Skeletal muscle satellite cell (primary cell): ENCODE results near the gene CENPL.
"Not testable (repeated sequence)": the region's sequence is repeated elsewhere in the genome, so short reads cannot be mapped to it uniquely, and the experiment has no call there.

ENCODE experiments used
- H3K27me3 ChIP-seq: 2 replicates; pipeline ENCODE4 v1.7.0; 2013; ENCODE audit warnings: low read length; ENCODE audit not compliant: control insufficient read depth, insufficient read depth
- H3K36me3 ChIP-seq: 2 replicates; pipeline ENCODE4 v1.7.0; 2013; ENCODE audit warnings: mild to moderate bottlenecking, control low read depth, low read length; ENCODE audit not compliant: insufficient read depth
- H3K4me1 ChIP-seq: 2 replicates; pipeline ENCODE4 v1.7.0; 2013; ENCODE audit warnings: low read length; ENCODE audit not compliant: control insufficient read depth, insufficient read depth
- H3K4me2 ChIP-seq: 2 replicates; pipeline ENCODE4 v1.7.0; 2013; ENCODE audit warnings: mild to moderate bottlenecking, low read length
- H3K4me3 ChIP-seq: 2 replicates; pipeline ENCODE4 v1.7.0; 2013; ENCODE audit warnings: low read length
- H3K9ac ChIP-seq: 2 replicates; pipeline ENCODE4 v1.7.0; 2013; ENCODE audit warnings: mild to moderate bottlenecking, low read depth, low read length, moderate library complexity
- H3K9me3 ChIP-seq: replicated peaks from 2 replicates; pipeline ENCODE4 v1.7.0; 2013; ENCODE audit warnings: mild to moderate bottlenecking, control low read depth, low read length

CENPL gene

DNA sequence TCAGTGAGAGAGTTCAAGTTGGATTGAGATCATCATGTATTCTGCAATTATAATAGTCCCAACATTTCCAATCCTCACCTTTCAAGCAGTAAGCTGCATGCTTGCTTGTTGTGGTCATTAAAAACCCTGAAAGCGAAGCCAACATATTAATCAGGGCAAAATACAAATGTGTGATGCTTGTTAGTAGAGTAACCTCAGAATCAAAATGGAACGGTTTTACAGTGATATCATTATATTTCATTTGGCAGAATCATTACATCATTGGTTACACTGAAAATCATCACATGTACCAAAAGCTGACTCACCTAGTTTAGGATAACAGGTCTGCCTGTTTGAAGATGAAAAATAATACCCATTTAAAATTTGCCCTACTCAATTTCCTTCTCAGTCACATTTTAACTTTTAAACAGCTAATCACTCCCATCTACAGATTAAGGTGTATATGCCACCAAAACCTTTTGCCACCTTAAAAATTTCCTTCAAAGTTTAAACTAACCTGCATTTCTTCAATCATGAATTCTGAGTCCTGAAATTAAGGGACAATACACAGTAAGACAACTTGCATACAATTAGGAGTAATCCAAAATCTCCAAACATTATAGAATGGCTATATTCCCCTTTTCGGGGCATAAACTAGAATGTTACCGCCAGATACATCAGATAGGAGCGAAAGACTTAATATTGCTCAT, 39.6 kb upstream of the CENPL start:
- Histone ChIP-seq H3K9ac (peak overlapping the region; percentile 87), H3K9me3 (no peaks in the 10 kb centered on the region), H3K27me3 (no peaks in the 10 kb centered on the region), H3K4me3 (peak overlapping the region; percentile 85), H3K4me1 (peaks cover 27% of the 10 kb centered on the region), H3K36me3 (peaks cover 52% of the 10 kb centered on the region), H3K4me2 (peak overlapping the region; percentile 85)

DNA sequence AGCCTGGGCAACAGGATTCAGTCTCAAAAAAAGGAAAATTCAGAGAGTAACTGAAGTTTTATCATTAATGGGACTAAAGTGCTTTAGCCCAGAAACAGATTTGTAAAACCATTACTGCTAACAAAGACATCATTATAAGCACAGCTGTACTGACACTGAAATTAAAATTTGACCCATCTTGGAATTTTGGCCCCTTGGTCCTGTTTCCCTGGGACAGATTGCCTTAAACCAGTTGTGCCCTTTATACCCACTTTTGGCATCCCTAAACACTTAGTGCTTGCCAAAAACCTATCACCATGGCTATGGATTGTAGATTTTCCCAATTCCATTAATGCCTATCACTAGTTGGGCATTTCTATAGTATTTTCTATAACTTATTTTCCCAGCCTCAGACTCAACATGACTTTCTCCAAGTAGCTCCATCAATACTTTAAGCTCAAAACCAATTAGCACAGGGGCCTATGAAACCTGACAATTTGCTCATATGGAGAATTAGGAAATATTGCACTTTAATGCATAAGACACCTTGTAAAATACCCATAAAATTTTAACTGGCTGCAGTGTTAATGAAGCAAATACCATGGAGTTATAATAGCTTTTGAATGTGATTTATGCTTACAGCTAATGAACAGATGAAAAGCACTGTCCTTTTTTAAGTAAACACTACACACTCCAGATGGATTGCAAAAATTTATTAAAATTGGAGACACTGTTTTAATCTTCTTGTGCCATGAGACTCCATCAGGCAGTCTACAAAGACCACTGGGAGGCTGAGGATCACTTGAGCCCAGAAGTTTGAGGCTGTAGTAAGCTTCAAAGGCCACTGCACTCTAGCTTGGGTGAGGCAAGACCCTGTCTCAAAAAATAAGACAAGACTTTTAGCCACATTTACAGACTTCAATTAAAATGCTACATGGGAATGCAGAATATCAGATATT, 38.8 kb upstream of the CENPL start:
- Histone ChIP-seq H3K27me3 (no peaks in the 10 kb centered on the region), H3K9me3 (no peaks in the 10 kb centered on the region), H3K36me3 (peaks cover 52% of the 10 kb centered on the region), H3K4me2 (peak overlapping the region; percentile 85), H3K4me1 (peaks cover 22% of the 10 kb centered on the region), H3K9ac (peak overlapping the region; percentile 9), H3K4me3 (peak overlapping the region; percentile 16)

- Histone ChIP-seq H3K4me2 (no peak overlapping the region), H3K36me3 (peaks cover 56% of the 10 kb centered on the region), H3K4me3 (no peak overlapping the region), H3K27me3 (no peaks in the 10 kb centered on the region), H3K9me3 (no peaks in the 10 kb centered on the region), H3K9ac (no peak overlapping the region), H3K4me1 (peaks cover 22% of the 10 kb centered on the region)
These were observed 38.1 kb upstream of the CENPL start for GRCh38 chr1:173862769-173863223.

DNA sequence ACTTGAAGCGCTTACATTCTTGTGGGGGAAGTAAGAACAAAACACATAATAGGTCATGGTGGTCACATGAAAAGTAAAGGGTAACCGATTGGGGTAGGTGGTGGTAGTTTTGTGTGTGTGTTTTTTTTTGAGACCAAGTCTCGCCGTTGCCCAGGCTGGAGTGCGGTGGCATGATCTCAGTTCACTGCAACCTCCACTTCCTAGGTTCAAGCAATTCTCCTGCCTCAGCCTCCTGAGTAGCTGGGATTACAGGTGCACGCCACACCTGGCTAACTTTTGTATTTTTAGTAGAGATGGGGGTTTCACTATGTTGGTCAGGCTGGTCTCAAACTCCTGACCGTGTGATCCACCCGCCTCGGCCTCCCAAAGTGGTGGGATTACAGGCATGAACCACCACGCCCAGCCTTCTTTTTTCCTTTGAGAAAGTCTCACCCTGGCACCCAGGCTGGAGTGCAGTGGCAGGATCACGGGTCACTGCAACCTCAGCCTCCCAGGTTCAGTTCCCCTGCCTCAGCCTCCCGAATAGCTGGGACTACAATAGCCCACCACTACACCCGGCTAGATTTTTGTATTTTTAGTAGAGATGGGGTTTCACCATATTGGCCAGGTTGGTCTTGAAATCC, 37.6 kb upstream of the CENPL start:
- not testable (repeated sequence) for H3K9me3 ChIP-seq, H3K4me3 ChIP-seq, H3K27me3 ChIP-seq, H3K9ac ChIP-seq, H3K4me2 ChIP-seq
- peaks cover 22% of the 10 kb centered on the region for H3K4me1 ChIP-seq
- peaks cover 59% of the 10 kb centered on the region for H3K36me3 ChIP-seq

GRCh38 chr1:173861731-173862145, 37.1 kb upstream of the CENPL start:
- Histone ChIP-seq H3K4me2 (no peak overlapping the region), H3K4me3 (no peak overlapping the region), H3K9ac (no peak overlapping the region), H3K9me3 (no peaks in the 10 kb centered on the region), H3K36me3 (peaks cover 59% of the 10 kb centered on the region), H3K27me3 (no peaks in the 10 kb centered on the region), H3K4me1 (peaks cover 22% of the 10 kb centered on the region)

- no peak overlapping the region for H3K9ac ChIP-seq
- peaks cover 51% of the 10 kb centered on the region for H3K36me3 ChIP-seq
- peaks cover 10% of the 10 kb centered on the region for H3K4me1 ChIP-seq
- H3K27me3 ChIP-seq, result no peaks in the 10 kb centered on the region
- H3K4me2 ChIP-seq, result no peak overlapping the region
- no peak overlapping the region for H3K4me3 ChIP-seq
- no peaks in the 10 kb centered on the region for H3K9me3 ChIP-seq
These were observed 35.4 kb upstream of the CENPL start for GRCh38 chr1:173860065-173860464.

DNA sequence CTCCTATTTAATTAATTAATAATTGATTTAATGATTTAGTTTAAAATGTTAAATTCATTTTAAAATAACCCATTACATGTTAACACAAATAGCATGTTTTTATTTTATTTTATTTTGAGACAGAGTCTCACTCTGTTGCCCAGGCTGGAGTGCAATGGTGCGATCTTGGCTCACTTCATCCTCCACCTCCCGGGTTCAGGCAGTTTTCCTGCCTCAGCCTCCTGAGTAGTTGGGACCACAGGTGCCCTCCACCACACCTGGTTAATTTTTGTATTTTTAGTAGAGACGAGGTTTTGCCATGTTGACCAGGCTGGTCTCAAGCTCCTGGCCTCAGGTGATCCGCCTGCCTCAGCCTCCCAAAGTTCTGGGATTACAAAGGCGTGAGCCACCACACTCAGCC, 34.9 kb upstream of the CENPL start:
- not testable (repeated sequence) for H3K4me2 ChIP-seq, H3K27me3 ChIP-seq, H3K4me1 ChIP-seq, H3K4me3 ChIP-seq, H3K9ac ChIP-seq, H3K9me3 ChIP-seq
- H3K36me3 ChIP-seq, result peaks cover 49% of the 10 kb centered on the region

GRCh38 chr1:173857363-173857917, 32.8 kb upstream of the CENPL start:
- Histone ChIP-seq H3K36me3 (peaks cover 40% of the 10 kb centered on the region), H3K4me1 (peaks cover 12% of the 10 kb centered on the region), H3K4me2 (no peak overlapping the region), H3K9ac (no peak overlapping the region), H3K4me3 (no peak overlapping the region), H3K27me3 (no peaks in the 10 kb centered on the region), H3K9me3 (no peaks in the 10 kb centered on the region)

- Histone ChIP-seq H3K27me3 (no peaks in the 10 kb centered on the region), H3K9me3 (no peaks in the 10 kb centered on the region), H3K36me3 (peaks cover 42% of the 10 kb centered on the region), H3K9ac (no peak overlapping the region), H3K4me2 (no peak overlapping the region), H3K4me1 (peaks cover 12% of the 10 kb centered on the region), H3K4me3 (no peak overlapping the region)
These were observed 32.2 kb upstream of the CENPL start for GRCh38 chr1:173856903-173857302.

GRCh38 chr1:173856014-173856413, 31.3 kb upstream of the CENPL start:
- peaks cover 12% of the 10 kb centered on the region for H3K4me1 ChIP-seq
- no peaks in the 10 kb centered on the region for H3K9me3 ChIP-seq
- peaks cover 43% of the 10 kb centered on the region for H3K36me3 ChIP-seq
- H3K27me3 ChIP-seq, result no peaks in the 10 kb centered on the region
- no peak overlapping the region for H3K4me2 ChIP-seq
- no peak overlapping the region for H3K4me3 ChIP-seq
- no peak overlapping the region for H3K9ac ChIP-seq

DNA sequence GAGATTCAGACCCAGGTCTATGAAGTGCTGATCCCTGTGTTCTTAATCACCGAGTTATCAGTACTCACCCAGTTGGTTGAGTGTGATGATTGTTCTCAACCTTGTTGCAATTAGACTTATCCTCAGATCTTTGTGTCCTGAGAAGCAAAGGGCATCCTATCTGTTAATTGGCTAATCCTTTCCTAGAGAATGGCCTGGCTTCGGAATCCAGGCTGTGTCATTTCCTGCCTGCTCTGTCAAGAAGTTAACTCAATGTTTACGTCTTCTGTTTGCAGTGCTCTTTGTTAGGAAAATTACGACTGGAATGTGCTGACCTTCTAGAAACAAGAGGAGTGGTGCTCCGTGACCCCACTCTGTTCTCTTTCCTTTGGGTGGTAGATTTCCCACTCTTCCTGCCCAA, 28.4 kb upstream of the CENPL start:
- Histone ChIP-seq H3K4me2 (no peak overlapping the region), H3K36me3 (peaks cover 51% of the 10 kb centered on the region), H3K9ac (no peak overlapping the region), H3K9me3 (no peaks in the 10 kb centered on the region), H3K4me1 (peaks cover 12% of the 10 kb centered on the region), H3K4me3 (no peak overlapping the region), H3K27me3 (no peaks in the 10 kb centered on the region)
